Measurements from ENCODE around the gene ADGRG1.

ADGRG1 gene

GRCh38 chr16:57606147-57606846 lies 22.1 kb upstream of the ADGRG1 start:
- no peak for DNase-seq

- no peak for DNase-seq
These were observed 21.5 kb upstream of the ADGRG1 start for GRCh38 chr16:57606847-57607501.

- no peak for DNase-seq
These were observed 20.6 kb upstream of the ADGRG1 start for GRCh38 chr16:57607676-57608461.

GRCh38 chr16:57608462-57609113 lies 19.8 kb upstream of the ADGRG1 start:
- DNase-seq: no peak

GRCh38 chr16:57609541-57610401 lies 18.7 kb upstream of the ADGRG1 start:
- DNase-seq: peak in 2 of 4 experiments; percentile 22 to 28

GRCh38 chr16:57610611-57611010 lies 17.8 kb upstream of the ADGRG1 start:
- DNase-seq: no peak

- DNase-seq: no peak
These were observed 17.2 kb upstream of the ADGRG1 start for GRCh38 chr16:57611181-57611580.

GRCh38 chr16:57611706-57612105 lies 16.7 kb upstream of the ADGRG1 start:
- no peak for DNase-seq

- DNase-seq: no peak
These were observed 15.9 kb upstream of the ADGRG1 start for GRCh38 chr16:57612494-57612893.

GRCh38 chr16:57613514-57613913 lies 14.9 kb upstream of the ADGRG1 start:
- DNase-seq: no peak

GRCh38 chr16:57614536-57614935 lies 13.9 kb upstream of the ADGRG1 start:
- DNase-seq: no peak

GRCh38 chr16:57614944-57615343 lies 13.5 kb upstream of the ADGRG1 start:
- DNase-seq: no peak

- no peak for DNase-seq
These were observed 12.6 kb upstream of the ADGRG1 start for GRCh38 chr16:57615813-57616212.

GRCh38 chr16:57616241-57616640 lies 12.2 kb upstream of the ADGRG1 start:
- no peak for DNase-seq

- DNase-seq: no peak
These were observed 11.6 kb upstream of the ADGRG1 start for GRCh38 chr16:57616876-57617275.

- no peak for DNase-seq
These were observed 10.8 kb upstream of the ADGRG1 start for GRCh38 chr16:57617604-57618111.

- DNase-seq: no peak
These were observed 9.9 kb upstream of the ADGRG1 start for GRCh38 chr16:57618296-57619132.

GRCh38 chr16:57619133-57619605 lies 9.3 kb upstream of the ADGRG1 start:
- no peak for DNase-seq

- DNase-seq: no peak
These were observed 8.7 kb upstream of the ADGRG1 start for GRCh38 chr16:57619606-57620334.

All from activated CD4-positive, CD25-positive, alpha-beta regulatory T cell (primary cell).